GM12872 (cell line): ENCODE measurements around the gene OARD1.

Experiments used
- TF ChIP-seq, protein P1 (sequence below): IDR thresholded peaks from 3 replicates; pipeline ENCODE4 v1.5.1; 2011; ENCODE audit warnings: low read depth, mild to moderate bottlenecking, low read length, moderate library complexity; ENCODE audit not compliant: insufficient read depth

OARD1 gene, protein sequence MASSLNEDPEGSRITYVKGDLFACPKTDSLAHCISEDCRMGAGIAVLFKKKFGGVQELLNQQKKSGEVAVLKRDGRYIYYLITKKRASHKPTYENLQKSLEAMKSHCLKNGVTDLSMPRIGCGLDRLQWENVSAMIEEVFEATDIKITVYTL

DNA sequence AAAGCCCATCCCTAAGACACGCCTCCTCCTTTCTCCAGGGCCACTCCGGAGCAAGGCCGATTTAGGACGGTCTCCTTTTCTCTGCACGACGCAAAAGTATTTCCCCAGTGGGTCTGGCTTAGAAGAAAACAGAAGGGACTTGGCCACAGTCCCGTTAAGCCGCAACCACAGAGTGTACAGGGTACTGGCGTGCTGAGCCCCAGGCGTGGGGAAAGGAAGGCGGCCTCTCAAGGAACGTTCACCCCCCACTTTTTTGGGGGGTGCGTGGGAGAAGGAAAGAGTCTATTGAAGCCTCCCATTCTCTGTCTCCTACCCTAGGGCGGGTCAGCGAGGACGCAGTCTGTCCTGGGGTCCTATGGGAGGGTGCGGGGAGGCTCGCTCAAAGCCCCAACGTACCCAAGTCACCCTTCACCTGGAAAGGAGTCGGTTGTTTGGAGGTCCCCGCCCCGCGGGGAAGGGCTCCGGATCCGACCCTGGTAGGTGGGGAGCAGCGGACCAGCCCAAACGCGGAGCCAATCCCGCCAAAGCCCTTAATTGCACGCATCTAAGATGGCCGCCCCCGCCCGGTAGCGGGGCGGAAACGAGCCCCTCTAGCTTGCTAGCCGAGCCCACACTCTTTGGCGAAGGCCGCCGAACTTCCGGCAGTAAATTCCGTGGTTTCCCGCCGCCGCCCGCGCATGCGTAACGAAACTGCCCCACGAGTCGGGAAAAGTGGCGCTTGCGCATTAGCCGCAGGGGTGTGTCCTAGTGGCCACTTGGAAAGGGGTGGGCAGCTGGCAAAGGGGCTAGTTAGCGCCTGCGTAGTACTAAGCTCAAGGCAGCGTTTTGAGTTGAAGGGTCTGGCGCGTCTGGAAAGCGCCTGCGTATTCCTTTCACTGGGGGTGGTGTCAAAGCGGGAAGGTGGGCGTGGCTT lies at the start of gene OARD1:
Gene OARD1, minus strand, starts transcription at position 434 of the 913 bp plus-strand sequence. CDS start 722 bp downstream, outside the sequence.
- TF ChIP-seq, protein P1, sequence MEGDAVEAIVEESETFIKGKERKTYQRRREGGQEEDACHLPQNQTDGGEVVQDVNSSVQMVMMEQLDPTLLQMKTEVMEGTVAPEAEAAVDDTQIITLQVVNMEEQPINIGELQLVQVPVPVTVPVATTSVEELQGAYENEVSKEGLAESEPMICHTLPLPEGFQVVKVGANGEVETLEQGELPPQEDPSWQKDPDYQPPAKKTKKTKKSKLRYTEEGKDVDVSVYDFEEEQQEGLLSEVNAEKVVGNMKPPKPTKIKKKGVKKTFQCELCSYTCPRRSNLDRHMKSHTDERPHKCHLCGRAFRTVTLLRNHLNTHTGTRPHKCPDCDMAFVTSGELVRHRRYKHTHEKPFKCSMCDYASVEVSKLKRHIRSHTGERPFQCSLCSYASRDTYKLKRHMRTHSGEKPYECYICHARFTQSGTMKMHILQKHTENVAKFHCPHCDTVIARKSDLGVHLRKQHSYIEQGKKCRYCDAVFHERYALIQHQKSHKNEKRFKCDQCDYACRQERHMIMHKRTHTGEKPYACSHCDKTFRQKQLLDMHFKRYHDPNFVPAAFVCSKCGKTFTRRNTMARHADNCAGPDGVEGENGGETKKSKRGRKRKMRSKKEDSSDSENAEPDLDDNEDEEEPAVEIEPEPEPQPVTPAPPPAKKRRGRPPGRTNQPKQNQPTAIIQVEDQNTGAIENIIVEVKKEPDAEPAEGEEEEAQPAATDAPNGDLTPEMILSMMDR, result no peak

DNA sequence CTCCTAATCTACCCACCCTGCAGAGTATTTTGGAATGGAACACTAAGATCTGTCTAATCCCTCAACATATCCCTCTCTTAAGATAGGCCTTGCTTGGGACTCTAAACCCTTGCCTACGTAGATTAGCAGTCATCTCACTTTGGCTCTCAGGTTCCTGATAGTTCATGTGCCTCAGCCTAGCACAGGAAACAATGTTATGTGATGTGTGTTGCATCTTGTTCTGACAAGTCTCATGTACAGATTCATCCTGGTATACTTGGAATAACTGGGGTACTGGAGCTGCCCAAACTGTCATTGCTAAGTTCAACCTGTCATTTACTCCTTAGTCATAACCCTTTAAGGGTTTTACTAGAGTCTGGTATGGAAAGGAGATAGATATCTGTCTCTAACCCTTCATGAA lies 47.9 kb upstream of the OARD1 start:
- TF ChIP-seq, protein P1, result no peak

DNA sequence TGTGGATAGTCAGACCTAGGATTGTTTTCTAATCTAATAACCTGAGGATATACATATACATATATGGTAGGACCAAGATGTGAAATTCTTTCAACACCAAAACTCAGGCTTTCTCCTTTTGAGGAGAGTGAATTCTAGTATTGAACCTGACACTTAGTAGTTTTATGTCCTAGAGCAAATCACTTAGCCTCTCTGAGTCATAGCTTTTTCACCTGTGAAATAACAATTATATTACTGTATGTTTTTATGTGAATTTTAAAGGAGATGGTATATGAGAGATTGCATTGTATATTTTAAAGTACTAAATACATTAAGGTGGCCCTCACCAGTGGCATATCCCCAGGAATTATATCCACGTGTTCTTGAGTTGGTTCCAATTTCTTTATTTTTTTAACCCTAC lies 47.4 kb upstream of the OARD1 start:
- TF ChIP-seq, protein P1, result no peak

DNA sequence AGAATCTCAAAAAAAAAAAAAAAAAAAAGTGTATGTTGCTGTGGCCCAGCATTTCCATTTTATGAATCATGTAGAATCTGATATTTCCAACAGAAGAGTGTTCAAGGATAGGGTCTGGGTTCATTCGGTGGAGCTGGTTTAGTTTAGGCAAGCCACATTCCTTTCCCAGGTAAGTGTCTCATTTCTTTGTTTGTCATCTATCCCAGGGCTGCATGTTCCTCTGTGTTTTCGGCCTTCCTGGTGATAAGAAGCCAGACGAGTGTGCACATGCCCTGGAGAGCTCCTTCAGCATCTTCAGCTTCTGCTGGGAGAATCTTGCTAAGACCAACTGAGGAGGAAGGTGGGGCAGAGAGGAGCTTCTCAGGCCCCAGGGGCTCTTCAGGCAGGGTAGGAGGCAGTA lies 38.9 kb upstream of the OARD1 start:
- TF ChIP-seq, protein P1, result no peak

DNA sequence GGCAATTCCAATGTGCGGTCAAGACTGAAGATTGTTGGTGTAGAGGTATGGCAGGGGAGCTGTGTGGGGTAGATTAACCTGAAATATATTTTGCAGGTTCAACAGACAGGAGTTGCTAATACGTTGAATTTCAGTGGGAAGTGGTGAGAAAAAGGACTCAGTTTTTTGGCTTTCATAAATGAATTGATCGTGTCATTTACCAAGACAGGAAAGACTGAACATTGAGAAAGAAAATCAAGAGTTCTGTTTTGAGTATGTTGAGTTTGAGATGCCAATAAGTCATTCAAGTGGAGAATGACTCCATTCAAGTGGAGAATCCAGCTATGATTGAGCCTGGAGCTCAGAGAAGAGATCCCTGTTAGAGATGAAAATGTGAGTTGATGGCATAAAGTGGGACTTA lies 31.7 kb upstream of the OARD1 start:
- TF ChIP-seq, protein P1, result no peak

DNA sequence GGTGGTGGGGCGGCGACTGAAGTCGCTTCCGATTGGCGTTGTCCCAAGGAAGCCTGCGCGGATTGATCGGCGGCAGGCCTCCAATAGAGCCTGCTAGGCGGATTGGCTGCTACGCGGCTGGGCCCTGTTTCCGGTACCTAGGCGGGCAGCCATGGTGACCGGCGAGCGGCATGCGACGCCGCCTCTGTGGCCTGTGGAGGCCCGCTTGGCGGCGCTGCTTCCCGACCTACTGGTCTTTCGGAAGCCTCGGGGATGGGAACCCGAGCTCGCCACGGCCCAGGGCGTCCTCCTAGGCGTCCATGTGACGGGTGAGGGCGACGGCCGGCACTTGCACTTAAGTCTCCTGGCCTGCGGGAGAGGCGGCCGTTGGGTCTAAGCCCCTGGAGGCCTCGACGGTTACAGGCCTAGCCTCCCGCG lies 28.7 kb upstream of the OARD1 start:
- TF ChIP-seq, protein P1, result no peak

DNA sequence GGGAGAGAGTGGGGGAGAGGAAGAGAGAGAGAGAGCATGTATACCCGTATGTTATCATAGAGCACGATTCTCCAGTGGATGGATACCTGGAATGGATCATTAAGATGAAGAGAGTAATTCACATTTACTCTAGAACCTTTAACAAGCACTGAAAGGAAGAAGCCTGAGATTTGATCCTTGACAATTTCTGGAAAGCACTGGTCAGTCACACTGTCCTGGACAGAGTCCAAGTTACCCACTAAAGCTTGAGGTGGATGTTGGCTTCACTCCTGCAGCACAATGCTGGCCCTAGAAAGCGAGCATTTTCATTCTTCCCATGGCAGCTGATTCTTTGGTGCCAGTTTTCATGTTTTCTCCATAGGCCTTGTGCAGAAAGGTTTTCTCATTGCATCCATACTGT lies 26.2 kb upstream of the OARD1 start:
- TF ChIP-seq, protein P1, result no peak
